Measurements from ENCODE around the gene TPPP3. TPM values are rescaled to one million over a fixed set of nuclear protein-coding genes. Genes with fewer than 3 reads are reported as not detected.

Gene TPPP3
- total RNA-seq, 1 donor from 2014 or later: 0.46 TPM

GRCh38 chr16:67406111-67406971 lies 13.0 kb upstream of the TPPP3 start:
- H3K27me3 ChIP-seq (ENCODE audit: control insufficient read depth, insufficient read depth, low read length): no peaks in the 10 kb centered on the region
- DNase-seq (ENCODE audit: low read depth): no peak
- no peak for TF ChIP-seq CTCF (IDR thresholded peaks at IDR 0.05; ENCODE audit: insufficient read depth, low read length, poor library complexity, severe bottlenecking)
- no peak overlapping the region for H3K4me3 ChIP-seq (ENCODE audit: low read depth, low read length)
- H3K36me3 ChIP-seq (ENCODE audit: control insufficient read depth, insufficient read depth, low read length): no peaks in the 10 kb centered on the region

- DNase-seq (ENCODE audit: low read depth): no peak
- no peaks in the 10 kb centered on the region for H3K27me3 ChIP-seq (ENCODE audit: control insufficient read depth, insufficient read depth, low read length)
- no peak overlapping the region for H3K4me3 ChIP-seq (ENCODE audit: low read depth, low read length)
- no peak for TF ChIP-seq CTCF (IDR thresholded peaks at IDR 0.05; ENCODE audit: insufficient read depth, low read length, poor library complexity, severe bottlenecking)
- no peaks in the 10 kb centered on the region for H3K36me3 ChIP-seq (ENCODE audit: control insufficient read depth, insufficient read depth, low read length)
Measured at GRCh38 chr16:67405336-67405735, 12.0 kb upstream of the TPPP3 start.

GRCh38 chr16:67404740-67405226 lies 11.5 kb upstream of the TPPP3 start:
- TF ChIP-seq CTCF (IDR thresholded peaks at IDR 0.05; ENCODE audit: insufficient read depth, low read length, poor library complexity, severe bottlenecking): no peak
- Histone ChIP-seq H3K4me3 (ENCODE audit: low read depth, low read length) (no peak overlapping the region), H3K27me3 (ENCODE audit: control insufficient read depth, insufficient read depth, low read length) (peaks cover 2% of the 10 kb centered on the region), H3K36me3 (ENCODE audit: control insufficient read depth, insufficient read depth, low read length) (no peaks in the 10 kb centered on the region)
- DNase-seq (ENCODE audit: low read depth): peak; percentile 50

- DNase-seq (ENCODE audit: low read depth): no peak
- Histone ChIP-seq H3K36me3 (ENCODE audit: control insufficient read depth, insufficient read depth, low read length) (no peaks in the 10 kb centered on the region), H3K27me3 (ENCODE audit: control insufficient read depth, insufficient read depth, low read length) (peaks cover 8% of the 10 kb centered on the region), H3K4me3 (ENCODE audit: low read depth, low read length) (no peak overlapping the region)
- TF ChIP-seq CTCF (IDR thresholded peaks at IDR 0.05; ENCODE audit: insufficient read depth, low read length, poor library complexity, severe bottlenecking): no peak
Measured at GRCh38 chr16:67403976-67404555, 10.8 kb upstream of the TPPP3 start.

GRCh38 chr16:67400901-67401300 lies 7.6 kb upstream of the TPPP3 start:
- TF ChIP-seq CTCF (IDR thresholded peaks at IDR 0.05; ENCODE audit: insufficient read depth, low read length, poor library complexity, severe bottlenecking): no peak
- H3K27me3 ChIP-seq (ENCODE audit: control insufficient read depth, insufficient read depth, low read length): peaks cover 22% of the 10 kb centered on the region
- no peak overlapping the region for H3K4me3 ChIP-seq (ENCODE audit: low read depth, low read length)
- no peak for DNase-seq (ENCODE audit: low read depth)
- H3K36me3 ChIP-seq (ENCODE audit: control insufficient read depth, insufficient read depth, low read length): no peaks in the 10 kb centered on the region

Measured in kidney epithelial cell (primary cell).